Iris pigment epithelial cell (primary cell): ENCODE data around the gene ATP11B.

ENCODE experiments used
- DNase-seq: peaks from one replicate; pipeline ENCODE4 v3.0.0-alpha.2; 2011; ENCODE audit warnings: low read depth

ATP11B gene

DNA sequence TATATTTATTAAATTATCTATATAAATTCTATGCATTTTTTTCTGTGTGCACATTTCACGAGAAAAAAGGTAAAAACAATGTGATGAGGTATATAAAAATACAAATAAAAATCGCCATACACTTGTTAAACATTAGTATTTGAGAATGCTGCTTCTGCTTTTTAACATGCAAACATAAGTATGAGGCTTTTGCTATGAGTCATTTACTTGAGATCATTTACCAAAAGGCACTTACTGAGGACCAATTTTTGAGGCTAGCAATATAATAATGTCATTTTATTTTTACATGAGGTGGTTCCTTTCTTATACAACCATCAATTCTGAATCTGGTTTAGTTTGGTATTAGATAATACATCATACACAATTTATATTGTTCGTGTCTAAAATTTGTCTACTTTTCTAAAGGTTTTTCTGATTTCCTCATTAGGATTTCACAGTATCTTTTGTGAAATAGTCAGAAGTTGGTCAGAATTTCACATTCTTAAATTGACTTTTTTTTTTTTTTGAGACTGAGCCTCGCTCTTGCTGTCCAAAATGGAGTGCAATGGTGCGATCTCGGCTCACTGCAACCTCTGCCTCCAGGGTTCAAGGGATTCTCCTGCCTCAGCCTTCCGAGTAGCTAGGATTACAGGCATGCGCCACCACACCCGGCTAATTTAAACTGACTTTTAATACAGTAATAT, 161.4 kb downstream of the ATP11B start:
- DNase-seq: no peak

- DNase-seq: no peak
Observed at GRCh38 chr3:182957226-182957625, 163.9 kb downstream of the ATP11B start.

DNA sequence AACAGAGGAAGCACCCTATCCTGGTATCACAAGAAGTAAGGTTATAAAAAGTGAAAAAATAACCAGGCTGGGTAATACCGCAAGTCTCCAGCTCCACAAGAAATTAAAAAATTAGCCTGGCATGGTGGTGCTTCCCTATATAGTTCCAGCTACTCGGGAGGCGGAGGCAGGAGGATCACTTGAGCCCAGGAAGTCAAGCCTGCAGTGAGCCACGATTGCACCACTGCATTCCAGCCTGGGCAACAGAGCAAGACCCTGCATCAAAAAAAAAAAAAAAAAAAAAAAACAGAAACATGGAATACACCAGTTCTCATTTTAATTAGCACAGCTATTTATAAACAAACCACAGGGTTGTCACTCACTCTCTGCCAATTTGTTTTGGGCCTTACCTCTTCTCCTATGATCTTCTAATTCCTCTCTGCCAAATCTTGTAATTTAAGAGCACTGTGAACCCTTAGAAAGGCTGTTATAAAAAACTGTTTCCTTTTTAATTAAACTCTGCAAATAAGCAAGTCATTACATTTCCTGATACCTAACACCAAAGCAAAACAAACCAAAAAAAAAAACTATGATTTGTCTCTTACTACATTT, 164.5 kb downstream of the ATP11B start:
- no peak for DNase-seq

DNA sequence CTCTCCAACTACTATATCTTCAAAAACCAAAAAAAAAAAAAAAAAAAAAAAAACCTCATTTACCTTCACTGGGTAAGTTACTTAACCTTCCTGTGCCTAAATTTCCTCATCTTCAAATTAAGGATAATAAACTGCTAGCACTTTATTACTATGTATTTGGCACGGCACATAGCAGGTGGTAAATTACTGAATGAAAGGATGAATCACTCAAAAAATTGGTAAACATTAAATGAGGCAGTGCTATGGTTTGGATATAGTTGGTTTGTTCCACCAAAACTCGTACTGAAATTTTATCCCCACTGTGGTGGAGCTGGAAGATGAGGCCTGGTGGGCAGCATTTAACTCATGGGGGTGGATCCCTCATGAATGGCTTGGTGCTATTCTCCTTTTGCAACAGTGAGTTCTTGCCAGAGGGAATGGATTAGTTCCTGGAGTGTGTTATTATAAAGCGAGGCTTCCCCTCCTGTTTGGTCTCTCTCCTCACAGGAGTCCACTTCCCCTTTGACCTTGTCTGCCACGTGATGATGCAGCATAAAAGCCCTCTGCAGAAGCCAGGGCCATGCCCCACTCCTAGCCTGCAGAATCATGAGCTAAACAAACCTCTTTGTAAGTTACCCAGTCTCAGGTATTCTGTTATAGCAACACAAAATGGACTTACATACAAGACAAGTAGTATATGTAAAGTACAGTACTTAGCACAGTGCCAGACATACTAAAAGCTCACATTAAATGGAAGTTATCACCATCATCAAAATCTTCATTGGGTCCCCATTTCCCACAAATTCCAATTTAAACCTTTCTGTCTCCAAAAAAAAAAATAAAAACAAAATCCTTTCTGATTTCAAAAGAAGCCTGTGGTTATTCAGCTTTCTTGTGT, 166.4 kb downstream of the ATP11B start:
- DNase-seq: no peak

GRCh38 chr3:182962166-182962565, 168.9 kb downstream of the ATP11B start:
- no peak for DNase-seq

- DNase-seq: no peak
Observed at GRCh38 chr3:182964179-182964578, 170.9 kb downstream of the ATP11B start.

DNA sequence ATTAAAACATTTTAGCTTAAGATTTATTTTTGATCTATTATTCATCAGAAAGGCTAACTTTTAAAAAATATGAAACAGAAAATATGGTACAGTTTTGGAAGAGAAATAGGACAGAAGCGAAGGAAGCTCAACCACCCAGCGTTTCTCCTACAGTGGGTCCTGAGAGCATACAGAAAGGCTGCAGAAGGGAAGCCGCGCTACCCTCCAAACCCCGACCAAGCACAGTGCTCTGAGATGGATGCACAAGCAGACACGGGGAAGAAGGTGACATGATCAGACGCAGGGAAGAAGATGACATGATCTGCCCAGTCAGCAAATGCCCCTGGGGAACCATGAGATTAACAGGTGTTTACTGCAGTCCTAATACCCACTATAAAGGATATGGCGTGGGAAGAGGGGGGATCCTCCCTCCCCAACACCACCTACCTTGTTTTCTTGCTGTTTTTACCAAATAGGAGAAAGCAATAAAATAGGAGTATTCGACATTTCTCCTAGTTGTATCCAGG, 172.6 kb downstream of the ATP11B start:
- DNase-seq: no peak

GRCh38 chr3:182967218-182968204, 174.2 kb downstream of the ATP11B start:
- DNase-seq: peak; percentile 26

- DNase-seq: peak; percentile 82
Observed at GRCh38 chr3:182969277-182969676, 176.0 kb downstream of the ATP11B start.

DNA sequence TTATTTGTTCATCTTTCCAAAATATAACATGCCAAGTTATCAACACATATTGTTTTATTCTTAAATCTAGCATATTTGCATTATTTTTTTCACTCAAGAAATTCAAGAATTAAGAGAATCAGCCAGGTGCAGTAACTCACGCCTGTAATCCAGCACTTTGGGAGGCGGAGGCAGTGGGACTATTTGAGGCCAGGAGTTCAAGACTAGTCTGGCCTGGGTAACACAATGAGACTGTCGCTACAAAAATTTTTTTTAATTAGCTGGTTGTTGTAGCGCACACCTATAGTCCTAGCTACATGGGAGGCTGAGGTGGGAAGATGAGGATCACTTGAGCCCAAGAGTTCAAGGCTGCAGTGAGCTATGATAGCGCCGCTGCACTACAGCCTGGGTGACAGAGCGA, 176.5 kb downstream of the ATP11B start:
- no peak for DNase-seq

GRCh38 chr3:182970811-182971418, 177.6 kb downstream of the ATP11B start:
- DNase-seq: no peak
